Prostate gland (tissue), 2 donors: ENCODE data around the gene LYZL6.
A peak's percentile ranks its signal among the peaks of the same experiment; 100 is the strongest.

ENCODE experiments used
- POLR2A ChIP-seq: fragments of 450-650 bp; IDR thresholded peaks from one replicate; pipeline ENCODE4 v1.6.1; 2016; ENCODE audit warnings: antibody characterized with exemption, mild to moderate bottlenecking
- POLR2AphosphoS5 ChIP-seq: sonication (generic); formaldehyde crosslinking; IDR thresholded peaks from one replicate; pipeline ENCODE4 v1.6.1; 2017; ENCODE audit warnings: antibody characterized with exemption
- TF ChIP-seq, protein P1 (sequence below), 4 experiments: fragments of 200-600 bp in 2 of 4; fragments of 450-650 bp in 2 of 4; sonication (generic) in 2 of 4; IDR thresholded peaks; 1 replicate in 3 of 4; 2 replicates in 1 of 4; pipeline ENCODE4 v1.5.1; 2016 to 2019; ENCODE audit warnings: antibody characterized with exemption in 4 of 4, mild to moderate bottlenecking in 2 of 4, moderate library complexity in 2 of 4

GRCh38 chr17:35898283-35899070 lies 45.0 kb downstream of the LYZL6 start:
- TF ChIP-seq POLR2A: no peak
- TF ChIP-seq, protein P1, sequence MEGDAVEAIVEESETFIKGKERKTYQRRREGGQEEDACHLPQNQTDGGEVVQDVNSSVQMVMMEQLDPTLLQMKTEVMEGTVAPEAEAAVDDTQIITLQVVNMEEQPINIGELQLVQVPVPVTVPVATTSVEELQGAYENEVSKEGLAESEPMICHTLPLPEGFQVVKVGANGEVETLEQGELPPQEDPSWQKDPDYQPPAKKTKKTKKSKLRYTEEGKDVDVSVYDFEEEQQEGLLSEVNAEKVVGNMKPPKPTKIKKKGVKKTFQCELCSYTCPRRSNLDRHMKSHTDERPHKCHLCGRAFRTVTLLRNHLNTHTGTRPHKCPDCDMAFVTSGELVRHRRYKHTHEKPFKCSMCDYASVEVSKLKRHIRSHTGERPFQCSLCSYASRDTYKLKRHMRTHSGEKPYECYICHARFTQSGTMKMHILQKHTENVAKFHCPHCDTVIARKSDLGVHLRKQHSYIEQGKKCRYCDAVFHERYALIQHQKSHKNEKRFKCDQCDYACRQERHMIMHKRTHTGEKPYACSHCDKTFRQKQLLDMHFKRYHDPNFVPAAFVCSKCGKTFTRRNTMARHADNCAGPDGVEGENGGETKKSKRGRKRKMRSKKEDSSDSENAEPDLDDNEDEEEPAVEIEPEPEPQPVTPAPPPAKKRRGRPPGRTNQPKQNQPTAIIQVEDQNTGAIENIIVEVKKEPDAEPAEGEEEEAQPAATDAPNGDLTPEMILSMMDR (IDR thresholded peaks at IDR 0.05): no peak
- TF ChIP-seq POLR2AphosphoS5: peak; percentile 6
